HCEC 1CT (cell line): ENCODE measurements around the gene MSLN.

ENCODE experiments used
- DNase-seq: peaks from one replicate; pipeline ENCODE4 v3.0.0-alpha.2; 2017

The MSLN gene

DNA sequence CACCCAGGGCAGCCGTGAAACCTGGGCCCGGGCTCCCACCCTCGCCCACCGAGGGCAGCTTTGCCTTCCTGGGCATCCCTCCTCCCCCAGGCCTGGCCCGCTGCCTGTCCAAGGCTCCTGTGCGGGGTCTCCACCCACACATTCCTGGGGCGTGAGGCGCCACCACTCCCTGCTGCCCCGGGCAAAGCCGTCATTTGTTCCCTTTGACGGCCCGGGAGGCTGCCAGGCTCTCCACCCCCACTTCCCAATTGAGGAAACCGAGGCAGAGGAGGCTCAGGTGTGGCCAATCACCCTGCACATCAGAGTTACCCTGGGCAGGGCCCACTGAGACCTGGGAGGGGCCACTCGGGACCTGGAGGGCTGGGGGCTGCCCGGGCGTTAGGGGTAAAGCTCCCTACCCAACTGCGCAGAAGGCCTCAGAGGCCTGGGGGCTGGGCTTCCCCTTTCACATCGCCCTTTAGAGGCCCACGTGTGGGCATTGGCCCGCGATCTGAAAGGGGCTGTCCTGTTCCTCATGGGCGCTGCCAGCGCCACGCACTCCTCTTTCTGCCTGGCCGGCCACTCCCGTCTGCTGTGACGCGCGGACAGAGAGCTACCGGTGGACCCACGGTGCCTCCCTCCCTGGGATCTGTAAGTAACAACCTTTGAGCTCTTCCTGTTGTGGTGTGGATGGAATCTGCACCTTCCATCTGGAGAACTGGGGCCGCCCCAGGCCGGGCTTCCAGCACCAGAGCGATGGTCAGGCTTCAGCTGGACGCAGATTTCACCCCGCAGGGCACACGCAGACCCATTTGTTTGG is at the start of gene MSLN:
Gene MSLN, plus strand, starts transcription at position 190 of the 799 bp plus-strand sequence. CDS start 1,947 bp downstream, outside the sequence.
- no peak for DNase-seq

GRCh38 chr16:711084-711483 is 49.5 kb upstream of the MSLN start:
- no peak for DNase-seq

GRCh38 chr16:711548-712320 is 48.8 kb upstream of the MSLN start:
- DNase-seq, result peak; percentile 66

- peak; percentile 98 for DNase-seq
Observed at GRCh38 chr16:712740-713250, 47.7 kb upstream of the MSLN start.

DNA sequence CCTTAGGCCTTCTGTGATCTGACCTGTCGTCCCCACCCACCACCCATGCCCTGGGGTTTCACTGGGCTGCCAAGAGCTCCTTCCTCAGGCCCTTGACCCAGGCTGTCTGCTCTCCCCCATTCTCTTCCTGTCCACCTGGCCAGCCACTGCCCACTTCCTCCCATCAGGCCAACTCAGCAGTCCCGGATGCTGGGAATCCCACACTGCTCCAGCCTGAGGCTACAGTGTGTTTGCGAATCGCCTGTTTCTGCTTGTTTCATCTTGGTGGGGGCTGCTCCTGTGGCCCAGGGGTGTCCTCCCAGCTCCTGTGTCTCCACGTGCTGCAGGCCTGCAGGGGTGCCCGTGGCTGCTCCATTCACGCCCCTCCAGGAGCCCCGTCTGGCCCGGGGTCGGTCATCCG is 46.5 kb upstream of the MSLN start:
- no peak for DNase-seq

DNA sequence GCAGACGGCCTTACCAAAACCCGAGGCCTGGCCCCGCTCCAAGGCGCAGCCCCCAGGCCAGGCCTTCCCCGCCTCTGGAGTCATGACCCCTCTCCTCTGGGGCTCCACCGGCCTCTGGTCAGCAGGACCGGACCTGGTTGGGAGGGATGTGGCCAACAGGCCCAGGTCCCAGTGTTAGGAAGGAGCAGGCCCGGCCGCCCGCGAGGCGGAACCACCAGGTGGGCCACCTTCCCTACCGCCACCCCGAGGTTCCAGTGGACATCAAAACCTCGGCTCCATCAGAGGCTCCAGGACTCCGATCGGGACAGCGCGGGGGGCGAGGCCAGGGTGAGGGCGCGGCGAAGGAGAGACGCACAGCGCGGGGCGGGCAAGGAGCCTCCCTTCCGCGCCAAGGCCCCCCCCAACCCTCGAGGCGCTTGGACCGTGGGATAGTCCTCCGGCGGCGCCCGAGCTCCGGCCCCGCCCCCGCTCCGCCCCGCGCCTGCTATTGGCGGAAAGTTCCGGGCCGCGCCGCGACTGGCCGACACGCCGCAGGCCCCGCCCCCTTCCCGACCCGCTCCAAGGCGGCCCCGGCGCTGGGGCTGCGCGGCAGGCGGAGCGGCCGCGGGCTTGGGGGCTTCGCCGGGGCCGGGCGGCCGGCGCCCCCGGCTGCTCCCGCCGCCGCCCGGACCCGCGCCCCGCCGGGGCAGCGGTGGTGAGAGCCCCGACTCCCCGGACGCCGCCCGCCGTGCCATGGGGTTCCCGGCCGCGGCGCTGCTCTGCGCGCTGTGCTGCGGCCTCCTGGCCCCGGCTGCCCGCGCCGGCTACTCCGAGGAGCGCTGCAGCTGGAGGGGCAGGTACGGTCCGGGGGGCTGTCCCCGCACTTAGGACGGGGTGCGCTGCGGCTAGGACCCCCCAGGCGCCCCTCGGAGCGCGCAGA is 45.7 kb upstream of the MSLN start, which contains the start of gene METRN:
Gene METRN, plus strand, starts transcription at position 561 of the 919 bp plus-strand sequence. Its CDS starts 172 bp downstream, at position 733.
- peak; percentile 88 for DNase-seq

DNA sequence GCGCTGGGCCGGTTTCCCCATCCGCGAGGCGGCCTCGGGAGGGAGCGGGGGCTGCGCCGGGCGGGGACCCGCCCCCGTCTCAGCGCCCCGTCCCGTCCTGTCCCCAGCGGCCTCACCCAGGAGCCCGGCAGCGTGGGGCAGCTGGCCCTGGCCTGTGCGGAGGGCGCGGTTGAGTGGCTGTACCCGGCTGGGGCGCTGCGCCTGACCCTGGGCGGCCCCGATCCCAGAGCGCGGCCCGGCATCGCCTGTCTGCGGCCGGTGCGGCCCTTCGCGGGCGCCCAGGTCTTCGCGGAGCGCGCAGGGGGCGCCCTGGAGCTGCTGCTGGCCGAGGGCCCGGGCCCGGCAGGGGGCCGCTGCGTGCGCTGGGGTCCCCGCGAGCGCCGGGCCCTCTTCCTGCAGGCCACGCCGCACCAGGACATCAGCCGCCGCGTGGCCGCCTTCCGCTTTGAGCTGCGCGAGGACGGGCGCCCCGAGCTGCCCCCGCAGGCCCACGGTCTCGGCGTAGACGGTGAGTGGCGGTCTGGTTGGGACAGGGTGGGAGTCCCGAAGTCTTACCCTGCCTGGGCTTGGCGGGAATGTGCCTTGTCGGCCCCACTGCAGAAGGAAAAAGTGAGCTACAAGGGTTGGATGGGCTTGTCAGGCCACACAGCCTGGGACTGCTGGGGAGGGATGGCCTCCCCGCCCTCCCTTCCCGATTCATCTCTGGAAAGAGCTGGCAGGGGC is 44.9 kb upstream of the MSLN start:
- peak; percentile 36 for DNase-seq

- DNase-seq, result peak; percentile 22
Observed at GRCh38 chr16:716200-716568, 44.4 kb upstream of the MSLN start.

DNA sequence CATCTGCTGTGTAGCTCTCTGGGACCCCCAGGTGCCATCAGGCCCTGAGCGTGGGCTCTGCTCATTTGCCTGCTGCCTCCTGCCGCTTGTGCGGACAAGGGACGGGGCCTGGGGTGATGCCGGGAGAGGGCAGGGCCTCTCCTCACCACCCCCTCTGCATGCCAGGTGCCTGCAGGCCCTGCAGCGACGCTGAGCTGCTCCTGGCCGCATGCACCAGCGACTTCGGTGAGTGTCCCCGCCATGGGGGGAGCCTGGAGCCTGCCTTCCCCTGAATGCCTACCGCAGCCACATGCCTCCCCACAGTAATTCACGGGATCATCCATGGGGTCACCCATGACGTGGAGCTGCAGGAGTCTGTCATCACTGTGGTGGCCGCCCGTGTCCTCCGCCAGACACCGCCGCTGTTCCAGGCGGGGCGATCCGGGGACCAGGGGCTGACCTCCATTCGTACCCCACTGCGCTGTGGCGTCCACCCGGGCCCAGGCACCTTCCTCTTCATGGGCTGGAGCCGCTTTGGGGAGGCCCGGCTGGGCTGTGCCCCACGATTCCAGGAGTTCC is 43.7 kb upstream of the MSLN start:
- no peak for DNase-seq

DNA sequence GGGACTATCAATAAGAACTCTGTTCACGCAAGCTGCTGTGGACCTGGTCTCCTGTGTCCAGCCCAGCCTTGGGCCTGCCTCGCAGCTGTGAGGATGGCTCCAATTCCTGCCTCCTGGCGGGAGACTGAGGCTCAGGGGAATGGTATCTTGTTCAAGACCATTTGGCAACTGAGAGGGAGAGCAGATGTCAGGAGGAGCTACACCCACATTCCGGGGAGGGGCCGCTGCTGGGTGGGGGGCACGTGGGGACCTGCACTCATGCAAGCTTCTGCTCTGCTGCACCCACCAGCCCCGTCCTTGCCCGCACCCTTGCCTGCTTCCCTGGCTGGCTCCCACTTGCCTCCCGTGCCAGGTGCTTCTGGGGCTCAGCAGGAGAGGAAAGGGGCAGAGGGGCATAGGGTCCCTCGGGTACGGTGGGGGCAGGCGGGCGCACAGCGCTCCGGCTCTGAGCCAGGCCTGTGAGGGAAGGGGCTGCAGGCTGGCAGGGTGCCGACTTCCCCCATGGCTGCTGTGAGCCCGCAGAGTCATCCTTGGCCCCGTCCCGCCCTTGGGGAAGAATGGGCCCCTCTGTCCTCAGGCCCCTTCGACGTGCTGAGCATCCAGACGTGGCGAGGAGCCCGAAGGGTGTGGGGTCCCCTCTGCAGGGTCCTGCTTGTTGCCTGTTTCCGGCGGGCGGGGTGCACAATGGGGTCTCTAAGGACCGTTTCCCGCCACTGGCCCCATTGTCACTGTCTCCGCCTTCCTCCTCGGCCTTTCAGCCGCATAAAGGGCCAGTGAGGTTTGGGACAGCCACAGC is 42.9 kb upstream of the MSLN start:
- no peak for DNase-seq

DNA sequence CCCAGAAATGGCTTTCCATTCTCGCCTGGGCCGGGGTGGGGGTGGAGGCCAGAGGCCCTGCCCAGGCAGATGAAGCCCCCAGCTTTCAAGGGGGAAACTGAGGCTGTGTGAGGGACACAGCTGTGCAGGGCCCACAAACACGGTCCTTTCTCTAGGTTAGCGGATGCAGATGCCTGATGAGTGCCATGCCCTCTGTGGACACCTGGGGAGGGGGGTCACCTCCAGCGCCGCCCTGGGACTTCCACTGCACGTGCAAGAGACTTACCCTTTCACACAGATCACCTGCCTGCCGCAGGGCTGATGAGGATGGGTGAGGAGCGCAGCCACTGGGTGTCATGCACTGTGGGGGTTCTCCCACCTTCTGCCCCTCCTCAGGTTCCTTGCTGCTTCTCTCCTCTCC is 42.1 kb upstream of the MSLN start:
- no peak for DNase-seq

- DNase-seq, result no peak
Observed at GRCh38 chr16:718922-719321, 41.6 kb upstream of the MSLN start.

- DNase-seq, result no peak
Observed at GRCh38 chr16:719815-720446, 40.6 kb upstream of the MSLN start.

- peak; percentile 57 for DNase-seq
Observed at GRCh38 chr16:720447-720989, 40.0 kb upstream of the MSLN start.

- peak; percentile 78 for DNase-seq
Observed at GRCh38 chr16:720990-721764, 39.4 kb upstream of the MSLN start, which contains the start of gene ANTKMT. ANTKMT (plus strand) TSS chr16:721146; CDS start chr16:721275, 129 bp downstream.

DNA sequence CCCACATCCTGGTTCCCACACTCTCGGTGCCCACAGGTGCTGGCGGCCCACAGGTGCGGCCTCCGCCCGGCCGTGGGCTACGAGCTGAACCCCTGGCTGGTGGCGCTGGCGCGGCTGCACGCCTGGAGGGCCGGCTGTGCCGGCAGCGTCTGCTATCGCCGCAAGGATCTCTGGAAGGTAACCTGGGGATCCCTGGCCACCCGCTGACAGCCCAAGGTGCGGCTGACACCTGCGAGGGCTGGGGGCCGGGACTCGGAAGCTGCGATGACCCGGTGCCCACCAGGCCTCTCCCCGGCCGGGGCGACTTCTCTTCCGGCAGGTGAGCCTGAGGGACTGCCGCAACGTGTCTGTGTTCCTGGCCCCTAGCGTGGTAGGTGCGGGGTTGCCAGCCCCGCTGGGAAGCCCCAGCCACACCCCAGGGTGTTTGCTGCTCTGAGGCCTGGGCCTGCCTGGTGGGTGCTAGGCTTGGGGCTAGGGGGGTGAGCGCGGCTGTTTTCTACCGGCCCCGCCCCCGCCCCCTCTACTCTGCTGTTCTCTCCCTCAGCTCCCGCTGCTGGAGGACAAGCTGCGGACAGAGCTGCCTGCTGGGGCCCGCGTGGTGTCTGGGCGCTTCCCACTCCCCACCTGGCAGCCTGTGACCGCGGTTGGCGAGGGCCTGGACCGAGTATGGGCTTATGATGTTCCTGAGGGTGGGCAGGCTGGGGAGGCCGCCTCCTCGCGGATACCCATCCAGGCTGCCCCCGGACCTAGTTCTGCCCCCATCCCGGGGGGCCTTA is 38.6 kb upstream of the MSLN start:
- DNase-seq, result no peak

- no peak for DNase-seq
Observed at GRCh38 chr16:722835-723633, 37.5 kb upstream of the MSLN start.
